ENCODE data around the gene TNC.

GRCh38 chr9:115008536-115009270 lies 109.3 kb downstream of the TNC start:
- no peak for TF ChIP-seq CTCF (IDR thresholded peaks at IDR 0.05; ENCODE audit: low read depth, low read length)
- TF ChIP-seq POLR2A (IDR thresholded peaks at IDR 0.05; ENCODE audit: extremely low read depth, insufficient read length), result no peak
- TF ChIP-seq MYC (IDR thresholded peaks at IDR 0.05; ENCODE audit: low read depth, low read length), result no peak
- TF ChIP-seq MAX (IDR thresholded peaks at IDR 0.05; ENCODE audit: low read depth, low read length), result no peak
